DOHH2 (cell line): ENCODE data around the gene IPO5.

ENCODE experiments used
- H3F3A ChIP-seq: fragments of 200-600 bp; sonication (generic), shearing (Covaris generic); 2 replicates; pipeline ENCODE4 v1.6.0; 2016; ENCODE audit warnings: antibody characterized with exemption, mild to moderate bottlenecking; ENCODE audit not compliant: control insufficient read depth, insufficient read depth
- H3K27ac ChIP-seq: fragments of 200-600 bp; sonication (generic); 2 replicates; pipeline ENCODE4 v1.5.1; 2014; ENCODE audit warnings: low read depth, mild to moderate bottlenecking, low read length, moderate library complexity
- H3K27me3 ChIP-seq: fragments of 200-600 bp; sonication (generic); 2 replicates; pipeline ENCODE4 v1.6.1; 2014; ENCODE audit warnings: mild to moderate bottlenecking, low read length, mixed read lengths; ENCODE audit not compliant: control insufficient read depth
- H3K36me3 ChIP-seq: fragments of 200-600 bp; sonication (generic); 2 replicates; pipeline ENCODE4 v1.6.1; 2014; ENCODE audit warnings: mild to moderate bottlenecking, low read length, moderate library complexity, mixed read lengths; ENCODE audit not compliant: control insufficient read depth
- H3K4me1 ChIP-seq: fragments of 200-600 bp; sonication (generic); 2 replicates; pipeline ENCODE4 v1.6.1; 2014; ENCODE audit warnings: mild to moderate bottlenecking, low read length, mixed read lengths; ENCODE audit not compliant: control insufficient read depth
- H3K4me2 ChIP-seq: fragments of 200-600 bp; sonication (generic); 2 replicates; pipeline ENCODE4 v1.6.0; 2014; ENCODE audit warnings: mild to moderate bottlenecking, low read length, moderate library complexity
- H3K4me3 ChIP-seq: fragments of 200-600 bp; sonication (generic); 2 replicates; pipeline ENCODE4 v1.5.1; 2014; ENCODE audit warnings: mild to moderate bottlenecking, low read length, mixed read lengths
- H3K79me2 ChIP-seq: fragments of 200-600 bp; sonication (generic); 2 replicates; pipeline ENCODE4 v1.6.1; 2014; ENCODE audit warnings: mild to moderate bottlenecking, low read length, mixed read lengths; ENCODE audit not compliant: control insufficient read depth
- H3K9me2 ChIP-seq: fragments of 200-600 bp; sonication (generic); replicated peaks from 2 replicates; pipeline ENCODE4 v1.6.1; 2014; ENCODE audit warnings: mild to moderate bottlenecking, low read length, mixed read lengths; ENCODE audit not compliant: control insufficient read depth
- H3K9me3 ChIP-seq: fragments of 200-600 bp; sonication (generic); 2 replicates; pipeline ENCODE4 v1.6.1; 2014; ENCODE audit warnings: antibody characterized with exemption, low read length, mixed read lengths; ENCODE audit not compliant: control insufficient read depth, insufficient read depth
- H4K20me1 ChIP-seq: fragments of 200-600 bp; sonication (generic); 2 replicates; pipeline ENCODE4 v1.6.0; 2014; ENCODE audit warnings: low read depth, mild to moderate bottlenecking, antibody characterized with exemption, low read length, moderate library complexity; ENCODE audit not compliant: control insufficient read depth, insufficient read depth
- CTCF ChIP-seq: fragments of 200-600 bp; sonication (generic); IDR thresholded peaks from one replicate; pipeline ENCODE4 v1.5.1; 2014; ENCODE audit warnings: antibody characterized with exemption, mild to moderate bottlenecking, low read depth, low read length; ENCODE audit not compliant: poor library complexity, severe bottlenecking
- EZH2phosphoT487 ChIP-seq: fragments of 200-600 bp; sonication (generic); IDR thresholded peaks from 2 replicates; pipeline ENCODE4 v1.6.1; 2017; ENCODE audit warnings: borderline replicate concordance, mild to moderate bottlenecking, antibody characterized with exemption, low read length, moderate library complexity, mixed read lengths

Gene IPO5

DNA sequence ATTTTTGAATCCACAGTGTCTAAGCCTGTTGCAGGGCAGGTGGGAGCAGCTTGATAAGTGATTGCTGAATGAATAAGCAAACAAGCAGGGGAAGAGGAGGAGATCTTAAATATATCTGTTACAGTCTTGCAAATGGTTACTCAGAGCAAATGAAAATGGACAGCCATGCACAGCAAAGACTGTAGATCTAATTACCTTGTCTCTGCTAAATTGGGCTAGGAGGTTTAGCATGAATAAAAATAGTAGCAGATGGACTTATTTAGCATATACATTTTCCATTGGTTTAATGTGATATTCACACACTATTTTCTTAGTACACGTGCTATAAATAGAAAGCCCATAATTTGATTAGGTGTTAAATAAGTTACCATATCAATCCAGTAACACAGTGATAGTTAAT, 116.5 kb downstream of the IPO5 start:
- H3K9me3 ChIP-seq, result no peaks in the 10 kb centered on the region
- no peaks in the 10 kb centered on the region for H3K36me3 ChIP-seq
- no peaks in the 10 kb centered on the region for H3F3A ChIP-seq
- H3K9me2 ChIP-seq, result no peaks in the 10 kb centered on the region
- no peaks in the 10 kb centered on the region for H4K20me1 ChIP-seq
- TF ChIP-seq EZH2phosphoT487 (no peak), CTCF (no peak)
- no peak overlapping the region for H3K4me3 ChIP-seq
- H3K79me2 ChIP-seq, result no peaks in the 10 kb centered on the region
- no peak overlapping the region for H3K27ac ChIP-seq
- H3K4me1 ChIP-seq, result no peaks in the 10 kb centered on the region
- H3K27me3 ChIP-seq, result no peaks in the 10 kb centered on the region
- no peak overlapping the region for H3K4me2 ChIP-seq

GRCh38 chr13:98071316-98071715, 117.8 kb downstream of the IPO5 start:
- Histone ChIP-seq H4K20me1 (no peaks in the 10 kb centered on the region), H3K9me3 (no peaks in the 10 kb centered on the region), H3F3A (no peaks in the 10 kb centered on the region), H3K4me1 (no peaks in the 10 kb centered on the region), H3K79me2 (no peaks in the 10 kb centered on the region), H3K9me2 (no peaks in the 10 kb centered on the region), H3K4me2 (no peak overlapping the region), H3K27ac (no peak overlapping the region), H3K36me3 (no peaks in the 10 kb centered on the region), H3K27me3 (no peaks in the 10 kb centered on the region), H3K4me3 (no peak overlapping the region)
- TF ChIP-seq EZH2phosphoT487, result no peak
- TF ChIP-seq CTCF, result no peak

GRCh38 chr13:98072476-98072875, 119.0 kb downstream of the IPO5 start:
- Histone ChIP-seq H4K20me1 (no peaks in the 10 kb centered on the region), H3K9me3 (no peaks in the 10 kb centered on the region), H3K27ac (no peak overlapping the region), H3K4me2 (no peak overlapping the region), H3F3A (no peaks in the 10 kb centered on the region), H3K79me2 (no peaks in the 10 kb centered on the region), H3K27me3 (no peaks in the 10 kb centered on the region), H3K9me2 (no peaks in the 10 kb centered on the region), H3K36me3 (no peaks in the 10 kb centered on the region), H3K4me3 (no peak overlapping the region), H3K4me1 (no peaks in the 10 kb centered on the region)
- TF ChIP-seq CTCF (no peak), EZH2phosphoT487 (no peak)
